Measurements from ENCODE around the gene DISP2. TPM values are rescaled to one million over a fixed set of nuclear protein-coding genes. Genes with fewer than 3 reads are reported as not detected.

The DISP2 gene
- total and polyA plus RNA-seq, 9 of the 15 experiments (the other 6 are each of a cell fraction or from before 2014, with no cell fraction given), result 0.06 to 0.89 (median 0.15) TPM; not detected in 1

- TF ChIP-seq FOXK1 (CRISPR knock-in tag; IDR thresholded peaks at IDR 0.05; ENCODE audit: borderline replicate concordance), result 0 out of 2 replicates have a peak, but pooled peaks have one; percentile 27
- TF ChIP-seq ARID1B (IDR thresholded peaks at IDR 0.05), result 0 out of 2 replicates have a peak, but pooled peaks have one; percentile 30
- TF ChIP-seq GABPB1 (CRISPR knock-in tag; IDR thresholded peaks at IDR 0.05), result 0 out of 2 replicates have a peak, but pooled peaks have one; percentile 40
- TF ChIP-seq MCM3 (IDR thresholded peaks at IDR 0.05), result no peak
- peak; percentile 50; the same call in 1 of the 2 replicates for TF ChIP-seq ARID4B (CRISPR knock-in tag; IDR thresholded peaks at IDR 0.05)
- 0 out of 2 replicates have a peak, but pooled peaks have one; percentile 48 for TF ChIP-seq ELF1 (tag; IDR thresholded peaks at IDR 0.05)
- no peak for TF ChIP-seq ATF1 (CRISPR knock-in tag; IDR thresholded peaks at IDR 0.05)
- TF ChIP-seq ATF1 (tag; IDR thresholded peaks at IDR 0.05), result no peak
- peak; percentile 99 for TF ChIP-seq SPI1 (IDR thresholded peaks at IDR 0.05; ENCODE audit: borderline replicate concordance, low read depth, low read length)
- TF ChIP-seq JUN (IDR thresholded peaks at IDR 0.05; ENCODE audit: borderline replicate concordance, low read depth, low read length), result no peak
- TF ChIP-seq JUN (CRISPR knock-in tag; IDR thresholded peaks at IDR 0.05; ENCODE audit: borderline replicate concordance), result 0 out of 2 replicates have a peak, but pooled peaks have one; percentile 62
- peak; percentile 71 for TF ChIP-seq USF1 (CRISPR knock-in tag; IDR thresholded peaks at IDR 0.05)
- peak; percentile 67; the same call in 1 of the 2 replicates for TF ChIP-seq ZNF766 (CRISPR knock-in tag; conservative IDR thresholded peaks at IDR 0.05)
- peak; percentile 45; the same call in 1 of the 2 replicates for TF ChIP-seq SP1 (CRISPR knock-in tag; IDR thresholded peaks at IDR 0.05)
- no peak for TF ChIP-seq ZNF41 (CRISPR knock-in tag; conservative IDR thresholded peaks at IDR 0.05)
- peak; percentile 51; the same call in 1 of the 2 replicates for TF ChIP-seq CXXC5 (CRISPR knock-in tag; IDR thresholded peaks at IDR 0.05)
- peak; percentile 45; the same call in 1 of the 2 replicates for TF ChIP-seq NR2C1 (IDR thresholded peaks at IDR 0.05)
- TF ChIP-seq NR2C1 (tag; IDR thresholded peaks at IDR 0.05), result peak; percentile 59
- peak; percentile 44; the same call in 1 of the 2 replicates for TF ChIP-seq CTBP1 (IDR thresholded peaks at IDR 0.05; ENCODE audit: borderline replicate concordance)
- TF ChIP-seq EZH2 (IDR thresholded peaks at IDR 0.05; ENCODE audit: borderline replicate concordance, low read depth, low read length), result no peak
- TF ChIP-seq ZNF589 (CRISPR knock-in tag; IDR thresholded peaks at IDR 0.05; ENCODE audit: low read depth), result peak; percentile 59; the same call in 1 of the 2 replicates
- TF ChIP-seq GABPA (tag; conservative IDR thresholded peaks at IDR 0.05; ENCODE audit: low read depth), result peak; percentile 53
- TF ChIP-seq FOXP1 (CRISPR knock-in tag; IDR thresholded peaks at IDR 0.05), result peak; percentile 50; the same call in 1 of the 2 replicates
- TF ChIP-seq MITF (IDR thresholded peaks at IDR 0.05), result peak; percentile 50; the same call in 1 of the 2 replicates
Measured at GRCh38 chr15:40333922-40334492, 24.0 kb upstream of the DISP2 start (continued).

Measured in K562 (cell line).